ENCODE measurements around the gene ANG. TPM values are rescaled to one million over a fixed set of nuclear protein-coding genes. Genes with fewer than 3 reads are reported as not detected.

ANG gene
- total and polyA plus RNA-seq, 9 of the 15 experiments (the other 6 are each of a cell fraction or from before 2014, with no cell fraction given) = 0.21 to 0.73 (median 0.34) TPM; not detected in 4

DNA sequence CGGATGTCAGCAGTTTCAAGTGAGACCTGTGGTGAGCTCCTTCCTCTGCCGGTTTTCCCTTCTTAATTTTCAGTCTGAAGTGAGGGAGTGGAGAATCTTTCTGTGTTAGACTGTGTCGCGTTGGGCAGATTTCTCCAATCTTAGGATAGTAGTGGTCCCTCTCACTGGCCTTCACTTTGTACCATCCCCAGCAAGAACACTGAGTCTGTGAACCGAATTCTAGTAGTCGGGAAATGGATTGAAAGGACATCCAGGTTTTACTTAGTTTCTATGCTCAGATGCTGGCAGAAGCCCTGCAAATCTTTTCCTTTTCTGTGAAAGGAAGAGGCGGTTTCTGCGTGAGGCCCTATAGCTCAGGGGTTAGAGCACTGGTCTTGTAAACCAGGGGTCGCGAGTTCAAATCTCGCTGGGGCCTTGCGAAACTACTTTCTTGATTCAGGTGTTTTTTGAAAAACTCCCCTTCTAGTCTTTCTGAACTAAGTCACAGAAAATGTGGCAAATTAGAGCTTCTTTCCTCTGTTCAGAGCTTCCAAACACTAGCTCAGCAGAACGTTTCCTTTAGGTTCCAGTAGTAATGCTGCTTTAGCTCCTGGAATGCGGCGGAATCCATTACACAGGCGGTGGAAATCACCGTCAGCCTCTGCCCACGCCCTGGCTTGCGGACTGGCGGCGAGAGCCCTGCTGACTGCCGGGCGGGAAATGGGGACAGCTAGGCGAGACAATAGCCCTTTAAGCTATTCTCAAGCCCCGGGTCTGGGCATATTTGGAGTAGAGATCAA lies 7.0 kb upstream of the ANG start (continued):
- TF ChIP-seq EGR1 (conservative IDR thresholded peaks at IDR 0.05) = peak; percentile 73
- no peak for TF ChIP-seq MEIS2 (IDR thresholded peaks at IDR 0.05; ENCODE audit: partially characterized antibody)
- TF ChIP-seq NR1H2 (CRISPR knock-in tag; IDR thresholded peaks at IDR 0.05) = no peak
- TF ChIP-seq ATF7 (IDR thresholded peaks at IDR 0.05) = 0 out of 2 replicates have a peak, but pooled peaks have one; percentile 31
- TF ChIP-seq, protein P1, sequence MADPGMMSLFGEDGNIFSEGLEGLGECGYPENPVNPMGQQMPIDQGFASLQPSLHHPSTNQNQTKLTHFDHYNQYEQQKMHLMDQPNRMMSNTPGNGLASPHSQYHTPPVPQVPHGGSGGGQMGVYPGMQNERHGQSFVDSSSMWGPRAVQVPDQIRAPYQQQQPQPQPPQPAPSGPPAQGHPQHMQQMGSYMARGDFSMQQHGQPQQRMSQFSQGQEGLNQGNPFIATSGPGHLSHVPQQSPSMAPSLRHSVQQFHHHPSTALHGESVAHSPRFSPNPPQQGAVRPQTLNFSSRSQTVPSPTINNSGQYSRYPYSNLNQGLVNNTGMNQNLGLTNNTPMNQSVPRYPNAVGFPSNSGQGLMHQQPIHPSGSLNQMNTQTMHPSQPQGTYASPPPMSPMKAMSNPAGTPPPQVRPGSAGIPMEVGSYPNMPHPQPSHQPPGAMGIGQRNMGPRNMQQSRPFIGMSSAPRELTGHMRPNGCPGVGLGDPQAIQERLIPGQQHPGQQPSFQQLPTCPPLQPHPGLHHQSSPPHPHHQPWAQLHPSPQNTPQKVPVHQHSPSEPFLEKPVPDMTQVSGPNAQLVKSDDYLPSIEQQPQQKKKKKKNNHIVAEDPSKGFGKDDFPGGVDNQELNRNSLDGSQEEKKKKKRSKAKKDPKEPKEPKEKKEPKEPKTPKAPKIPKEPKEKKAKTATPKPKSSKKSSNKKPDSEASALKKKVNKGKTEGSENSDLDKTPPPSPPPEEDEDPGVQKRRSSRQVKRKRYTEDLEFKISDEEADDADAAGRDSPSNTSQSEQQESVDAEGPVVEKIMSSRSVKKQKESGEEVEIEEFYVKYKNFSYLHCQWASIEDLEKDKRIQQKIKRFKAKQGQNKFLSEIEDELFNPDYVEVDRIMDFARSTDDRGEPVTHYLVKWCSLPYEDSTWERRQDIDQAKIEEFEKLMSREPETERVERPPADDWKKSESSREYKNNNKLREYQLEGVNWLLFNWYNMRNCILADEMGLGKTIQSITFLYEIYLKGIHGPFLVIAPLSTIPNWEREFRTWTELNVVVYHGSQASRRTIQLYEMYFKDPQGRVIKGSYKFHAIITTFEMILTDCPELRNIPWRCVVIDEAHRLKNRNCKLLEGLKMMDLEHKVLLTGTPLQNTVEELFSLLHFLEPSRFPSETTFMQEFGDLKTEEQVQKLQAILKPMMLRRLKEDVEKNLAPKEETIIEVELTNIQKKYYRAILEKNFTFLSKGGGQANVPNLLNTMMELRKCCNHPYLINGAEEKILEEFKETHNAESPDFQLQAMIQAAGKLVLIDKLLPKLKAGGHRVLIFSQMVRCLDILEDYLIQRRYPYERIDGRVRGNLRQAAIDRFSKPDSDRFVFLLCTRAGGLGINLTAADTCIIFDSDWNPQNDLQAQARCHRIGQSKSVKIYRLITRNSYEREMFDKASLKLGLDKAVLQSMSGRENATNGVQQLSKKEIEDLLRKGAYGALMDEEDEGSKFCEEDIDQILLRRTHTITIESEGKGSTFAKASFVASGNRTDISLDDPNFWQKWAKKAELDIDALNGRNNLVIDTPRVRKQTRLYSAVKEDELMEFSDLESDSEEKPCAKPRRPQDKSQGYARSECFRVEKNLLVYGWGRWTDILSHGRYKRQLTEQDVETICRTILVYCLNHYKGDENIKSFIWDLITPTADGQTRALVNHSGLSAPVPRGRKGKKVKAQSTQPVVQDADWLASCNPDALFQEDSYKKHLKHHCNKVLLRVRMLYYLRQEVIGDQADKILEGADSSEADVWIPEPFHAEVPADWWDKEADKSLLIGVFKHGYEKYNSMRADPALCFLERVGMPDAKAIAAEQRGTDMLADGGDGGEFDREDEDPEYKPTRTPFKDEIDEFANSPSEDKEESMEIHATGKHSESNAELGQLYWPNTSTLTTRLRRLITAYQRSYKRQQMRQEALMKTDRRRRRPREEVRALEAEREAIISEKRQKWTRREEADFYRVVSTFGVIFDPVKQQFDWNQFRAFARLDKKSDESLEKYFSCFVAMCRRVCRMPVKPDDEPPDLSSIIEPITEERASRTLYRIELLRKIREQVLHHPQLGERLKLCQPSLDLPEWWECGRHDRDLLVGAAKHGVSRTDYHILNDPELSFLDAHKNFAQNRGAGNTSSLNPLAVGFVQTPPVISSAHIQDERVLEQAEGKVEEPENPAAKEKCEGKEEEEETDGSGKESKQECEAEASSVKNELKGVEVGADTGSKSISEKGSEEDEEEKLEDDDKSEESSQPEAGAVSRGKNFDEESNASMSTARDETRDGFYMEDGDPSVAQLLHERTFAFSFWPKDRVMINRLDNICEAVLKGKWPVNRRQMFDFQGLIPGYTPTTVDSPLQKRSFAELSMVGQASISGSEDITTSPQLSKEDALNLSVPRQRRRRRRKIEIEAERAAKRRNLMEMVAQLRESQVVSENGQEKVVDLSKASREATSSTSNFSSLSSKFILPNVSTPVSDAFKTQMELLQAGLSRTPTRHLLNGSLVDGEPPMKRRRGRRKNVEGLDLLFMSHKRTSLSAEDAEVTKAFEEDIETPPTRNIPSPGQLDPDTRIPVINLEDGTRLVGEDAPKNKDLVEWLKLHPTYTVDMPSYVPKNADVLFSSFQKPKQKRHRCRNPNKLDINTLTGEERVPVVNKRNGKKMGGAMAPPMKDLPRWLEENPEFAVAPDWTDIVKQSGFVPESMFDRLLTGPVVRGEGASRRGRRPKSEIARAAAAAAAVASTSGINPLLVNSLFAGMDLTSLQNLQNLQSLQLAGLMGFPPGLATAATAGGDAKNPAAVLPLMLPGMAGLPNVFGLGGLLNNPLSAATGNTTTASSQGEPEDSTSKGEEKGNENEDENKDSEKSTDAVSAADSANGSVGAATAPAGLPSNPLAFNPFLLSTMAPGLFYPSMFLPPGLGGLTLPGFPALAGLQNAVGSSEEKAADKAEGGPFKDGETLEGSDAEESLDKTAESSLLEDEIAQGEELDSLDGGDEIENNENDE (IDR thresholded peaks at IDR 0.05; ENCODE audit: low read depth, low read length) = no peak
- TF ChIP-seq, protein P2, sequence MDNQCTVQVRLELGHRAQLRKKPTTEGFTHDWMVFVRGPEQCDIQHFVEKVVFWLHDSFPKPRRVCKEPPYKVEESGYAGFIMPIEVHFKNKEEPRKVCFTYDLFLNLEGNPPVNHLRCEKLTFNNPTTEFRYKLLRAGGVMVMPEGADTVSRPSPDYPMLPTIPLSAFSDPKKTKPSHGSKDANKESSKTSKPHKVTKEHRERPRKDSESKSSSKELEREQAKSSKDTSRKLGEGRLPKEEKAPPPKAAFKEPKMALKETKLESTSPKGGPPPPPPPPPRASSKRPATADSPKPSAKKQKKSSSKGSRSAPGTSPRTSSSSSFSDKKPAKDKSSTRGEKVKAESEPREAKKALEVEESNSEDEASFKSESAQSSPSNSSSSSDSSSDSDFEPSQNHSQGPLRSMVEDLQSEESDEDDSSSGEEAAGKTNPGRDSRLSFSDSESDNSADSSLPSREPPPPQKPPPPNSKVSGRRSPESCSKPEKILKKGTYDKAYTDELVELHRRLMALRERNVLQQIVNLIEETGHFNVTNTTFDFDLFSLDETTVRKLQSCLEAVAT (IDR thresholded peaks at IDR 0.05) = no peak
- TF ChIP-seq ADNP (tag; IDR thresholded peaks at IDR 0.05) = peak; percentile 94
- TF ChIP-seq PTTG1 (tag; IDR thresholded peaks at IDR 0.05; ENCODE audit: low read depth) = no peak
- peak; percentile 65 for TF ChIP-seq TEAD4 (IDR thresholded peaks at IDR 0.05; ENCODE audit: low read length)
- no peak for TF ChIP-seq TEAD4 (CRISPR knock-in tag; IDR thresholded peaks at IDR 0.05; ENCODE audit: borderline replicate concordance)
- TF ChIP-seq, protein P3, sequence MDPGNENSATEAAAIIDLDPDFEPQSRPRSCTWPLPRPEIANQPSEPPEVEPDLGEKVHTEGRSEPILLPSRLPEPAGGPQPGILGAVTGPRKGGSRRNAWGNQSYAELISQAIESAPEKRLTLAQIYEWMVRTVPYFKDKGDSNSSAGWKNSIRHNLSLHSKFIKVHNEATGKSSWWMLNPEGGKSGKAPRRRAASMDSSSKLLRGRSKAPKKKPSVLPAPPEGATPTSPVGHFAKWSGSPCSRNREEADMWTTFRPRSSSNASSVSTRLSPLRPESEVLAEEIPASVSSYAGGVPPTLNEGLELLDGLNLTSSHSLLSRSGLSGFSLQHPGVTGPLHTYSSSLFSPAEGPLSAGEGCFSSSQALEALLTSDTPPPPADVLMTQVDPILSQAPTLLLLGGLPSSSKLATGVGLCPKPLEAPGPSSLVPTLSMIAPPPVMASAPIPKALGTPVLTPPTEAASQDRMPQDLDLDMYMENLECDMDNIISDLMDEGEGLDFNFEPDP (CRISPR knock-in tag; IDR thresholded peaks at IDR 0.05) = no peak
- no peak for TF ChIP-seq HEY1 (CRISPR knock-in tag; IDR thresholded peaks at IDR 0.05; ENCODE audit: borderline replicate concordance)
